Hepatocyte (in vitro differentiated cells): Measurements from ENCODE around the gene ARL15.

ENCODE experiments used
- CTCF ChIP-seq: fragments of 200-600 bp; sonication (generic); IDR thresholded peaks from 2 replicates; pipeline ENCODE4 v1.5.1; 2016; ENCODE audit warnings: antibody characterized with exemption, mild to moderate bottlenecking; ENCODE audit not compliant: poor library complexity
- EZH2phosphoT487 ChIP-seq: fragments of 200-600 bp; sonication (generic); IDR thresholded peaks from one replicate; pipeline ENCODE4 v1.6.1; 2018; ENCODE audit warnings: antibody characterized with exemption, mild to moderate bottlenecking, low read depth, moderate library complexity; ENCODE audit not compliant: unreplicated experiment, severe bottlenecking

- no peak for TF ChIP-seq CTCF
- TF ChIP-seq EZH2phosphoT487 = no peak
Observed at GRCh38 chr5:54278036-54278830, 32.1 kb downstream of the ARL15 start.
